HG03558 (cell line): ENCODE results near the gene ZNF436.
"Not testable (repeated sequence)": the region's sequence is repeated elsewhere in the genome, so short reads cannot be mapped to it uniquely, and the experiment has no call there.

ENCODE experiments used
- ATAC-seq: cut with Tn5 transposase; IDR thresholded peaks from one replicate; pipeline ENCODE4 v1.9.1; 2021; ENCODE audit warnings: moderate number of reproducible peaks; ENCODE audit not compliant: unreplicated experiment; ENCODE audit errors: extremely low read depth

The ZNF436 gene

GRCh38 chr1:23393706-23394105 lies 24.1 kb upstream of the ZNF436 start:
- no peak for ATAC-seq

DNA sequence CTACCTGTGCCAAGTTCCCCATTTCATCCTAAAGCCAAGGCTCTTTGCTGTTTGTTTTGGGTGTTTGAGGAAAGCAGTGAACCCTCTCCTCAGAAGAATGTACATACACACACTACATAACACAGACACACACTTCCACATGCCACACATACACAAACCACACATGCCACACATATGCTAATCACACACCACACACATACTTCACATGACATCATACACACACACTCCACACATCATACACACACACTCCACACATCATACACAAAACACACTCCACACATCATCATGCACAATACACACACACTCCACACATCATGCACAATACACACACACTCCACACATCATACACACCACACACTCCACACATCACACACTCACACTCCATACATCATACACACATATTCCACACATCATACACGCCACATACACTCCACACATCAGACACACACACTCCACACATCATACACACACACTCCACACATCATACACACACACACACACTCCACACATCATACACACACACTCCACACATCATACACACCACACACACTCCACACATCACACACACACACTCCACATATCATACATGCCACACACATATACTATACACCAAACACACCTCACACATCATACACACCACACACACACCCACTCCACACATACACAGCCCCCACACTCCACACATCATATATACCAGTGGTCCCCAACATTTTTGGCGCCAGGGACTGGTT lies 22.7 kb upstream of the ZNF436 start:
- ATAC-seq: no peak

GRCh38 chr1:23389837-23390321 lies 20.2 kb upstream of the ZNF436 start:
- no peak for ATAC-seq

DNA sequence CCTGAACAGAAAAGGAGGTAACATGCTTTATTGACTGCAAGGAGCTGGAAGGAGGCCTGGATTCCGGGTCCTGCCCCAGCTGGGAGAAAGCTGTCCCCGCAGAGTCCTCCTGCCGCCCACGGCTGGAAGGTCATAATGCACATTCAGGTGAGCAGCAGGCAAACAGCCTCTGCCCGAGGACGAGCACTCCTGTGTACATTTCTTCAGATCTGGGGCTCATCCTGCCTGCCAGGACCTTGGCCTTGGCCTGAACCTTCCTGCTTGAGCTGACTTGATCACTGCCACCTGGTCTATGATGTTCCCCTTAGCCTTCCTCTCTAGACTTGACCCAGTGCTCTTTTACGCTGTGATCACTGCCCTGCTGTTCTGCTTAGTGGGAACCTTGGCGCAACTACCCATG lies 17.9 kb upstream of the ZNF436 start:
- no peak for ATAC-seq

DNA sequence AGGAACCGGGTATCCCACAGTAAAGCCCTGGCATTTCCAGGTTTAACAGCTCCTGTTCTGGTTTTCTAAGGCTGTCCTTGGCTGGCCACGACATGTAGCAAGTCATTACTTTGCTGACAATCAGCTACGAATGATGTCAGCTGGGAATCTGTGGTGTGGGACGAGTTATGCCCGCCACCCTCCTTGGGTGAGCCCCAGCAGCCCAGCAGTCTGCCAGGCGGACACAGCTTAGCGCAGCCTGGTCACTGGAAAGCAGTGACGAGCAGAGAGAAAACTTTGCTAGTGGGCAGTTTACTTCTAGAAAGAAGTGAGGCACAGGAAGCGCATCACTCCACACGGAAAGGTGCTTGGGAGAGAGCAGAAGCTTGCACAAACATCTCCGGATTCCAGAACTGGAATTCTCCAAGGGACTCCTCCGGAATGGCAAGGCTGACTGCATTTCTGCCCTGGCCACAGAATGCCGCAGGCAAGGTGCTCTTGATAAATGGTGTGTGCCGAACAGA lies 15.5 kb upstream of the ZNF436 start:
- ATAC-seq: no peak

DNA sequence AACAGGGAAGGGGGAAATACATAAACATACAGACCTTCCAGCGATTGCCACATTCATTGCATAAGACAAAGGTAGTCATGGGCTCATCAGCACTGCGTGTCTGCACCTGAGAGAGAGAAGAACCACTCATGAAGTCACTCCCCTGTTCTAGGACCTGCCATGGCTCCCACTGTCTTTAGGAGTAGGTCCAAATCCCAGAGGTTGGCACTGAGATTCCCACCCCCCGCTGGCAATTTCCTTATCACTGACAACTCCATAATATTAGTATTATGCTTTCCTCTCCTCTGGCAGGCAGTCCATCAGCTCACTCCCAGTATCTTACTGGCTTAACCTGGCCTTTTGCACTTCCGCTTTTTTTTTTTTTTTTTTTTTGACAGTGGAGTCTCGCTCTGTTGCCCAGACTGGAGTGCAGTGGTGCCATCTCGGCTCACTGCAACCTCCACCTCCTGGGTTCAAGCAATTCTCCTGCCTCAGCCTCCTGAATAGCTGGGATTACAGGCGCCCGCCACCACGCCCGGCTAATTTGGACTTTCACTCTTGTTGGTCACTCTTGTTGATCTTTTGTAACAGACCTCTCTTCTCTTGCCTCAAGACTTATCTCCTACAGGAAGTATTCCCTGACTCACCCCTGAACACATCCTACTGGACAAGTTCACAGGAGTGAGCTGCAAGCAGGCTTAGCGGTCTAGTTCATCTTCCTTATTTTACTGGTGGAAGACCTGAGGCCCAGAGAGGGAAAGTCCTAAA lies 14.8 kb upstream of the ZNF436 start:
- no peak for ATAC-seq

- ATAC-seq: no peak
Measured at GRCh38 chr1:23383577-23384311, 14.1 kb upstream of the ZNF436 start.

GRCh38 chr1:23381233-23381885 lies 11.7 kb upstream of the ZNF436 start:
- ATAC-seq: no peak

- no peak for ATAC-seq
Measured at GRCh38 chr1:23380719-23381118, 11.1 kb upstream of the ZNF436 start.

GRCh38 chr1:23380236-23380635 lies 10.6 kb upstream of the ZNF436 start:
- ATAC-seq: not testable (repeated sequence)

DNA sequence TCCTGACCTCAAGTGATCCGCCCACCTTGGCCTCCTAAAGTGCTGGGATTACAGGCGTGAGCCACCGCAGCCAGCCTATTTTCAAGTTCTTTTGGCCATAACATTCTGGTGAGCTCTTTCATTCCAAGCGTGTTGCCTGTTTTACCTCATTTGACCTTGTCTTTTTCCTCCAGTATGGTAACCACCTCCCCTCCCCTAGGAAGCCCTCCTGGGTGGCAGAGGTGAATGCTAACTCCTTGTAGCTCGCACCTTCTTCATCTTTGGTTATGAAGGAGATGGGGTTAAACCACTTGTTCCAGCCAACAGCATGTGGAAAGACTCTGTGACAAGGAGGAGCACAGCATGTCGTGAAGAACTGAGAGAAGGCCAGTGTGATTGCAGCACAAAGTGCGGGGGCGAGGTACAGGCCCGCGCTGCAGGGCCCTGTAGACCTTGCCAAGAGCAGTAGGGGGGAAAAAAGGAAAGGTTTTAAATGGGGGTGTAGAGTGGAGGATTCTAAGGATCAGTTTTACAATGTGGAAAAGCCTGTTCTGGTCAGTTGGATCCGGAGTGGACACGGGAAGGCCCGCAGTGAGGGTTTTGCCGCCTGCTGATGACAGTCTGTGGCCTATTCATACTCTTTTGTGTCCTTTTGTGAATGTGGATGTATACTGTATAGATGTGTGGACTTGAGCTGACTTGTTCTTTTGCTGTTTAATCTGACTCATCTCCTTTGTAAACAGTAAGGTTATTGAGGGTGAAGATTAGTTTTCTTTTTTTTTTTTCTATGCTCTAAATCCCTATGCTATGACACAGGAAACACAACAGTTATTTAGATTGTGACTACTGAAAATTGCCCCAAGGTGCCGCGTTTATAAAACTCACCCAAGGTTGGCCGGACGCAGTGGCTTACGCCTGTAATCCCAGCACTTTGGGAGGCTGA lies 7.5 kb upstream of the ZNF436 start:
- ATAC-seq: no peak

- not testable (repeated sequence) for ATAC-seq
Measured at GRCh38 chr1:23374079-23374735, 4.6 kb upstream of the ZNF436 start.

DNA sequence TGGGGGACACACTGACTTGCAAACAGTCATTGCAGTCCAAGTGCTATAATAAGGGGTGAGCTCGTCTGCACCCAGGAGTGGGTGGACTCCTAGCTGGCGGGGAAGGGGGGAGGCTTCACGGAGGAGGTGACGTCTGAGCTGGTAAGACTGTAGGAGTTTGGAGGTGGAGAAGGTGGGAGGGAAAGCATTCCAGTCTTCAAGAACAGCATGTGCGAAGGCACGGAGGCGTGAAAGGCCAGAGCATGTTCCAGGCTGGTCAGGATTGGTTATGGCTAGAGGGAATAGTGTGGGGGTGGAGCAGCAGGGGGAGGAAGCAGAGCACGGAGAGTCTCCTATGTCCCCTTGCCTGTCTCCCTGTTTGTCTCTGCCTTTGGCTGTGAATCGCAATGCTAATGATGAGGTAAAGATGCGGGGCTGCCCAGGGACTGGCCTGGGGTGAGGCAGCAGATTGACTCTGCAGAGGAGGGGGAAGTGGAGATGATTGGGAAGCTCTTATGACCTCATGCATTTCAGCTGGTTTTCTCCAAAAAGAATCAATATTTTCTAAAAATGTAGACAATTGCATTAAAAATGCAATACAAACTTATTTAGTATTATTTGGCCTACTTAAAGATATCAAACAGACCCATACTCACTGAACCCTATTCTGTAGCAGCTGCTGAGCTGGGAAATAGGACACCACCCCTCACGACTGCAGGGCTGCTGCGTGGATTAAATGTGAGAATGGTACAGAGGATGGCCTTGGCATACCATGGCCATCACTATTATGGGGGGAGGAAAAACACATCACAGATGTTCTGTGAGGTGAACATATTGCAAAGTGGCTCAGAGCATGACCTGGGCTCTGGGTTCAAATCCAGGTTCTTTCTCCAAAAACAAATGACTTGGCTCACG lies 2.6 kb upstream of the ZNF436 start:
- ATAC-seq: no peak

- no peak for ATAC-seq
Measured at GRCh38 chr1:23370709-23371584, 1.3 kb upstream of the ZNF436 start.

- ATAC-seq: no peak
Measured at GRCh38 chr1:23370330-23370708, 683 bp upstream of the ZNF436 start.

DNA sequence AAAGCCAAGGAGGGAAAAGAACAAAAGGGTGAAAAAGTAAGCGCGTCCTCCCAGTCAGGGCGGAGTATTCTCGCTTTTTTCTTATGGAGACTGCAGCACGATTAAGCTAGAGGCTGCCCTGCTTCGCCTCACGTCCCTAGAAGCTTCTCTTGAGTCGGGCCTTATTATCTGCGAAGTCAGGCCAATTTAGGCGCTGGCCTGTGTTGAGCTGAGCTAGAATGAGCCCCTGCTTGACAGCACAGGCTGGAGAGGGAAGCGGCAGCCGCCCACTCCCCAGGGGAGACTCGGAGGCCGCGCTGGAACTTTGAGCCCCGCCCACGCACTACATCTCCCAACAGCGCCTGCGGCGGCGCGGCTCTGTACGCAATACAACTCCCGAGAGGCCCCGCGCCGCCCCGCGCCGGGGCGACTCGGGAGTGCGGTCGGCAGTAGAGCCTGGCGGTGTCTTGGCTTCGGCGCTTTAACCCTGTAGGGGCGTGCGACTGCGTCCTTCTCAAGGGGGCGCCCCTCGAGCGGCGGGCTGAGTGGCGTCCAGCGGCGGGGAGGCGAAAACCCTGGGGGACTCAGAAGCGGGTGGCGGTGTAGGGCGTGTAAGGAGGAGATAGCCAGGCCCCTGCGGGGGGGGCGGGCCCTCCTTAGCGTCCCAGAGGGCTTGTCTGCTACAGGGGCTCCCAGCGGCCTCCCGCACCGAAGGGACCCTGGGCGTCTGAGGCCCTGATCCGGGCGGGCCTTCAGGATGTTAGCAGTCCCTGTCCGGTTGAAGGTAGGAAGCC lies 888 bp downstream of the ZNF436 start:
- peak; percentile 50 for ATAC-seq
